ENCODE measurements around the gene UBA7.
"Not testable (repeated sequence)": the region's sequence is repeated elsewhere in the genome, so short reads cannot be mapped to it uniquely, and the experiment has no call there.

The UBA7 gene, protein sequence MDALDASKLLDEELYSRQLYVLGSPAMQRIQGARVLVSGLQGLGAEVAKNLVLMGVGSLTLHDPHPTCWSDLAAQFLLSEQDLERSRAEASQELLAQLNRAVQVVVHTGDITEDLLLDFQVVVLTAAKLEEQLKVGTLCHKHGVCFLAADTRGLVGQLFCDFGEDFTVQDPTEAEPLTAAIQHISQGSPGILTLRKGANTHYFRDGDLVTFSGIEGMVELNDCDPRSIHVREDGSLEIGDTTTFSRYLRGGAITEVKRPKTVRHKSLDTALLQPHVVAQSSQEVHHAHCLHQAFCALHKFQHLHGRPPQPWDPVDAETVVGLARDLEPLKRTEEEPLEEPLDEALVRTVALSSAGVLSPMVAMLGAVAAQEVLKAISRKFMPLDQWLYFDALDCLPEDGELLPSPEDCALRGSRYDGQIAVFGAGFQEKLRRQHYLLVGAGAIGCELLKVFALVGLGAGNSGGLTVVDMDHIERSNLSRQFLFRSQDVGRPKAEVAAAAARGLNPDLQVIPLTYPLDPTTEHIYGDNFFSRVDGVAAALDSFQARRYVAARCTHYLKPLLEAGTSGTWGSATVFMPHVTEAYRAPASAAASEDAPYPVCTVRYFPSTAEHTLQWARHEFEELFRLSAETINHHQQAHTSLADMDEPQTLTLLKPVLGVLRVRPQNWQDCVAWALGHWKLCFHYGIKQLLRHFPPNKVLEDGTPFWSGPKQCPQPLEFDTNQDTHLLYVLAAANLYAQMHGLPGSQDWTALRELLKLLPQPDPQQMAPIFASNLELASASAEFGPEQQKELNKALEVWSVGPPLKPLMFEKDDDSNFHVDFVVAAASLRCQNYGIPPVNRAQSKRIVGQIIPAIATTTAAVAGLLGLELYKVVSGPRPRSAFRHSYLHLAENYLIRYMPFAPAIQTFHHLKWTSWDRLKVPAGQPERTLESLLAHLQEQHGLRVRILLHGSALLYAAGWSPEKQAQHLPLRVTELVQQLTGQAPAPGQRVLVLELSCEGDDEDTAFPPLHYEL

DNA sequence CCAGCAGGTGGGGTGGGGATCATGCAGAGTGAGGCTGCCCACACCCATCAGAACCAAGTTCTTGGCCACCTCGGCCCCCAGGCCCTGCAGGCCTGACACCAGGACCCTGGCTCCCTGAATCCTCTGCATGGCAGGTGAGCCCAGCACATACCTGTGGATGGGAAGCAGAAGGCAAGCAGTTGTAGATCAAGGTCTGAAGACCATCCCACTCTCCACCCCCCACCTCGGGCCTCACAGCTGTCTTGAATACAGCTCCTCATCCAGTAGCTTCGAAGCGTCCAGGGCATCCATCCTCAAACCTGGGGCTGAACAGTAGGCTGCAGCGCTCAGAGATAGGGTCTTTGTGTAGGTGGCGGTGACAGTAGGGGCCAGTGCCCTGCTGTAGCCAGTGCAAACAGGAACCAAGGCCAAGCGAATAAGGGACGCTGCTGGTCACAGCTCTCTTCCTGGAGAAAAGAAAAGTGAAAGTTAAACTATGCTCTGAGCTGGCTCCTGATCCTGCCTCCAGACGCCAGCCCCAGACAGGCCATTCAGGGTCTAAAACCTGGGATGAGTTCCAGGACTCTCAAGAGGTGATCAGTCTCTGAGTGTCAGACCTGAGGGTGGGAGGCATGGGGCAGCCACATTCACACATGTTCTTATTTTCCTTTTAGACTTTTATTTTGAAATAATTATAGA lies at the start of gene UBA7:
Gene UBA7, minus strand, starts transcription at position 457 of the 678 bp plus-strand sequence. Its CDS starts 166 bp downstream, at position 291.
- no peak for DNase-seq

DNA sequence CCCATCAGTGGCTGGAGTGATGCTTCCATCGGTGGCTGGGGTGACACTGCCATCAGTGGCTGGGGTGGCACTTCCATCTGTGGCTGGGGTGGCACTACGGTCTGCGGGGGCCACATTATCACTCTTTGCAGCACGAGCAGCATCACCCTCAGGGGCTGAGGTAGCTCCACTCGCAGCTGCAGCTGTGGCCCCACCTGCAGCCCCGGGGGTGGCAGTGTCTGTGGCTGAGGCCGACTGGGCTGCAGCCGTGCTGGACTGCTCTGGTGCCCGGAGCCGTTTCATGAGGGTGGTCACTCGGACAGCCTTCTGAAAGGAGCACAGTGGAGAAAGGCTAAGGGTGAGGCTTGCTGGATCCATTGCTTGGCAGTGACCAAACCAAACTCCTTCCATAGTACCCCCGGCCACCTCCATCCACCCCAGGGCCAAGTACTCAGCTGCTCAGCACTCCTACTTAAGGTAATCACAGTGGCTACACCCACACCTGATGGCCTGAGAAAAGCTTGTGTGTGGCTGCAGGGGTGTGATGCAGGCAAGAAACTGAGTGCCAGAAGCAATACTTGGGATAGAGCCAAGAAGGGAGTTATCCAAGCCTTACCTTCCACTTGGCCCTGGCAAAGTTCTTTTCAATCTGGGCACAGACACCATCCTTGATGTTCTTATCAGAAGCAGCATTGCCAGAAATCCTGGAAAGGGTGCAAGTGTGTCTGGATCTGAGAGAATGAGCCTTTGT lies 46.0 kb upstream of the UBA7 start:
- DNase-seq: no peak

DNA sequence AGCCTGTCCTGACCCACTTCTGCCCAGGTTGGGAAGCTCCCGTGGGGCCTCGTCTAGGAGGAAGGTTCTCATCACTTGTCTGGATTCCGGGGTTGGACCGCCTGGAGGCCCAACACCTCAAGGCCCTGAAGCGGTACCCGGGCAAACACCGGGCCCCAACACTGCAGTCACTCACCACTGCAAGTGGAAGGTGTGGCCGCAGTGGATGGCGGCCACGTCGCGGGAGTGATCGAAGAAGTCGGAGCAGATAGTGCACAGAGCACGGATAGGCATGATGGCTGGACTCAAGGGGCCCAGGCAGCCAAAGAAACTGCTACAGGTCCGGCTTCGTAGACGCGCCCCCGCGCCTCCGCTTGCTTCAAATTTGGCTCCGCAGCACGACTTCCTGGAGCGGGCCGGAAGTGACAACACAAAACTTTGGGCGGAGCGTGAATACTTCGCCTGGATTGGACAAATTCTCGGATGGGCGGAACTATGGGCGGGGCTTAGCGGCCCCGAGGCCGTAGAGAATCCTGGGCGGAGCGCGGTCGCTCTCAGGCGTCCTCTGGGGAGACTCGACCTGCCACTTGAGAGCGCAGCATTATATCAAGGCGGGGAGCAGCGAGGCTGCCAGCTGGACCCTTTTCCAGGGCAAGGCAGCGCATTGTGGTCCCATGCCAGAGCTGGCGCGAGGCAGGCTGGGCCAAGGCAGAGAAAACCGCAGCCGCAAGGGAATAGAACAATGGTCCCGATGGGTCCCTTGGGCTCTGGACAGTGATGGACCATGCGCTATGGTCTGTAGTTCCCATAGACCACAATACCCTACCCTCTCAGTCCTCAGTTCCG lies 42.6 kb upstream of the UBA7 start, which contains the start of gene TRAIP:
Gene TRAIP, minus strand, starts transcription at position 384 of the 825 bp plus-strand sequence. Its CDS starts 111 bp downstream, at position 273.
- peak; percentile 94 for DNase-seq

DNA sequence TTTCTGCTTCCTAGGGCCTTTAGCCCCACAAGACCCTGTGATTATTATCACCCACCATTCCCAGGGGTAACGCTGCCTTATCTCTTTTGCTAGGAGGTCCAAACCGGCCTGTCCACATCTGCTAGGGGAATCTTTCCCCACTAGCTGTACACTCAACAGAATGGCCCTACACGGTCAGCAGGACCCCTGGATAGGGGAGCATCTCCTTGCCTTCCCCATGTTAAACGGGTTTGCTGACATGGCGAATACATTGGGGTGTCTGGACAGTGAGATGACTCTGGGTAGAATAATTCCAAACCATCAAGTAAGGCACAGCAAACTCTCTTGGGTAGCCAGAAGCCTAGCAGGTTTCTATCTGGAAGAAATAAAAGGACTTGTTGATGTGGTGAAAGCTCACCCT lies 41.9 kb upstream of the UBA7 start:
- DNase-seq: no peak

DNA sequence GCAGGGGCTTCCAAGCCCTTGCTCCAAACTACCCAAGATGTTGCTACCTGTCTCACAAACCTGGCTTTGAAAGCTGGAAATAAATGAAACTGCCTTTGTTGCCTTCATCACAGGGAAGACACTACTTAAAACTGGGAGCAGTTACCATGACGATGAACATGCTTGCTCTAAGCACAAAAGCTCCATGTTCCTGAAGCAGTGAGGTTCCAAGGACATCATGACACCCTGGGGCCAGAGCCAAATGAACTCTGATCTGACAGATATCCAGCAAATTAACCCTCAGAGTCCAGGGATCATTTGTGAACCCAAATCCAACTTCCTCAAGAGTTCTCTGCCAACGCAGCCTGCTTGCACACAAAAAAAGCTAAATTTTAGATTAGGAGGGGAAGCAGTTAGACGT lies 31.9 kb upstream of the UBA7 start:
- DNase-seq: no peak

DNA sequence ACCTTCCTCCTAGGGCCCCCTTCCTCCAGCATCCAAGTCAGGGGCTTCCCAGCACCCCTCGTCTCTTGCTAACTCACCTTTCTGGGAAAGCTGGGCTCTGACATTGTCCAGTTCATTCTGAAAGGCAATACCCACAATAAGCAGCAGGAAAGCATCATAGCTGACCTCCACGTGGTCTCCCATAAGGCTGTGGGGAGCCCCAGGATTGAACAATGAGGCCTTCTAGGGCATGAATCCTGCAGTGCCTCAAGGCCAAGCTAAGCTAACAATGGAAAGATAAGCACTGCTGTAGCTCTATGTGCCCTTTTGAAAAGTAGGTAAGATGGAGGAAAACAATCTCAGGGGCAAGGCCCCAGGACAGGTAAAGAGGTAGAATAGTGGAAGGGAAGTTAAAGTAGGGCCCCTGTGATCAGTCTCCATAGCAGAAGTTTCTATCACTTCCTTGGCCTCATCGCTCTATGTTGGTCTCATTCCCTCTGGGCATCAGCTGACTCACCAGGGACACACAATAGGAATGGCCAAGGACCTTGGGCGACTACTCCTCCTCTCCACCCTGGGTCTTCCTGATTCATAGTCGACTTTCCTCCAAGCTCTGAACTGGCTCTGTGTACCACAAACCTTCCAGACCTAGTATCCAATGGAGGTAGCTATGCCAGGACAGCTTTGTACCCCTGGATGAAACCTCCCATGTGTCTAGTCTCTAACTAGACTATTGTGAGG lies 30.9 kb upstream of the UBA7 start:
- DNase-seq: no peak

DNA sequence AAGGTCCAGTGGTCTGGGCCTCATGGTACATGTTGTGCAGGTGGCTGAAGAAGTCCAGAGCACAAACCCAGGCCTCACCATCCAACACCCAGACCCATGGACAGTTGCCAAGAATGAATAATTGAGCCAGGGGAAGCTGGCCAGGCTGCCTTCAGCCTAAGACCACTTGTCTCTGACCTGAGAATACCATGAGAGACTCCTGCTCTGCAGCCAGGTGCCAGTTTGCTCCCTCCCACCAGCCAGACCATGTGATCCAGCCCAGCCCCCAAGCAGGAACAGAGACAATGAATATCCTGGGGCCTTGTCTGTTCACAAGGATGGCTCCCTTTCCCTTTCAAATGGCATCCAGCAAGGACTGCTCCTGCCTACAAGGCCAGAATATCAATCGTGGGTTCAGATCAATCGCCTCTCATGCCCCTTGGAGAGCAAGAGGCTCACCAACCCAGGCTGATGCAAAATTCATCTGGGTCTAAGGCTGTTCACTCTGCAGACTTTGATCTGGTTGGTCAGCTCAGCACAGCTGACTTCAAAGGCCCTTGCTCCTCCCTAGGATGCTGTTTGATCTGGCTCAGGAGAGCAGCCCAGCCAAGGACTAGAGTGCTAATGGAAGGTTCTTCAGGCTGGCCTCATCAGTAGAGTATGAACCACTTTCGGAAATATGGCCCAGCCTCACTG lies 29.2 kb upstream of the UBA7 start:
- DNase-seq: no peak

DNA sequence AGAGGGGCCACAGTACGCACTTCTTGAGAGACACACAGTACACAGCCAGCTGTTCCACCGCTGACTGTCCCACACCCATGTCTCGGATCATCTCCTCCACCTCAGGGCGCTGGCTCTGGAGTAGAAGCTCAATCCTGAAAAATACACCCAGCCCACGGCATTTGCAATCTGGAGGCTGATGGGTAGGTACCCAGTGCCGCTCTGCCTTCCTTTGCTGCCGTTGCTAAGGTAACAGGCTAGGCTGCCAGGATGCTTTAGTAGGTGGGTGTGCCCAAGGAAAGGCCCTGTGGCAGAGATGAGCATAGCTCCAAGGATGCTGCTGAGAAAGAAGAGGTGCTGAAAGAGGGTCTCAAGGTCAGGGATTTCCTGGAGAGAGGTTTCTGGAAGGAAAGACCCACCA lies 28.1 kb upstream of the UBA7 start:
- DNase-seq: no peak

DNA sequence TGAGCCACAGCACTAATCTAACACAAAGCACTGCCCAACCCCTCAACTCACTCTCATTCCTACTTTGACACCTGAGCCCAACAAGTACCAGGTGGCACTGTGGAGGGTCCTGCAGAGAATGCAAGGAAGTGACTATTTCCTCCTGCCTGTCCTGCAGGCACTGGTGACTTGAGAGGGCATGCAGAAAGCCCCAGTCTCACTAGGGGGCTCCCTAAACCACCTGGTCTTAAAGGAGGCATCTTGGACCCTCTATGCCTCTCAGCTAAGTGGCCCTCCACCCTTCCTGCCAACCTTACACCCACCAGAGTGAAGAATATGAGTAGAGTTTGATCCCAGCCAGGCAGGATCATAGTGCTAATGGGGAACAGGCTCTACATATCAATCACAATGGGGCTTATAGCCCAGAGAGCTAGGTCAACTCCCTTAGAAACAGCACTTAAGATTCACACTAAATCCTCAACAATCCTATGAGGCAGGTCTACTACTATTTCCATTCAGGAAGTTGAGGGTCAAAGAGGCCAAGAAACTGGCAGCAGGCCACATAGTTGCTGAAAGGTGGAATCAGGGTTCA lies 27.5 kb upstream of the UBA7 start:
- no peak for DNase-seq

DNA sequence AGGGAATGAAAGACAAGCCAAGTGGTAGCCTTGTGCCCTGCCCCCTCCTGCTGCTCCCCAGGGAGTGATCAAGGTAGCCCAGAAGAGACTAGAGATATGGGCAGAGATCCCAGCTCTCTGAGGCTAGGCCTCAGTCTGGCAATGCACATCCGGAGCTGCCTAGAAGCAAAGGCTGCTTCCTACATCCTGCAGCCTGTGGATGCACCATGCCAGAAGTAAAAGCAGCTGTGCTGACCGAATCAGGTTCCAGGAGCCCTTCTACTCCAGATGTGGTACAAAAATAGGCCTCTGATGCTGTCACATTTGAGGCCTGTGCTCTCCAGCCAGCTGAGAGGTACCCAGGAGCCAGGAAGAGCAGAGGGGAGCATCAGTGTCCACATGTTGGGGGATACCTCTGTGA lies 26.6 kb upstream of the UBA7 start:
- DNase-seq: no peak

DNA sequence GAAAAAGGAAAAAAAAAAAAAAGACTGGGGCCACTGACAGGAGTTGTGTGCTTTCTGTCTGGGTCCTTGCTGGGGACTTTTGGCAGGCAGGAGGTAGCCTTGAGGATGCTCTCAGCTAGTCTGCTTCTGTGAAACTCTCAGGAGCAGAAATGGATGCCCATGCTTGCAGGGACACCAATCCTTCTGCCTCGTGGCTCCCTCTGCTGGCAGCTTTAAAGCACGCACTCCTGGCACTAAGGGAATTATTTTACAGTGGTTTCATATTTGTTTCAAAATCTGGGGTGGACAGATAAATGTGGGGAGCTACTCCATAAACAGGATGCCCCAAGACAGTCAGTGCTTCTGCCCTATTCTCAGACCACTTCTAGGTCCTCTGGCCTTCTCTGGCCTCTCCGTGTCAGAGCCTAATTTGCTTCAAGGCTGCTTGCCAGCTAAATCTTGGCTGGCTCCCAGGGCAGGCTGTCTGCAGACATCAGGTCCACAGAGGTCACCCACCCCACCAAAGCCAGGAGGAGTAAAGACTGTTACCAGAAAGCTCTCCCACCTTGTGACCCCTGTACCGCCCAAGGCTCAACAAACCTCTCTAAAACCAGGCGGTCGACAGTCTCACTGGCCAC lies 25.5 kb upstream of the UBA7 start:
- DNase-seq: peak; percentile 56

DNA sequence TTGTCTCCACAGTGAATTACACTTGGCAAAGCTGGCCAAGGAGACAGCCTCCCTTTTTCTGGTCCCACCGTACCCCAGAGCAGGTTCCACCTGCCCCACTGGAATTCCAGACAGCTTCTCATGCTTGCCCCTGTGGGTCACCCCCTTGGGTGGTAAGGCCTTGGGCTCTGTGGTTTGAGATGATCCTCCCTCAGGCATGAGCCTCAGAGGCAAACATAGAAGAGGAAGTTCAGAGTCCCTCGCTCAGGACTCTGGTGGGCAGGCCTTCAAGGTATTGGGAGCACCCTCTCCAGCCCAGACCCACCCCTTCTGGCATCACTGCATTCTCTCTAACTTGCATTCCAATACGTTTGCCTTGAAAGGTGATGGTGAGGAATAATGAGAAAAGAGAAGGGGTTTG lies 17.6 kb upstream of the UBA7 start:
- no peak for DNase-seq

DNA sequence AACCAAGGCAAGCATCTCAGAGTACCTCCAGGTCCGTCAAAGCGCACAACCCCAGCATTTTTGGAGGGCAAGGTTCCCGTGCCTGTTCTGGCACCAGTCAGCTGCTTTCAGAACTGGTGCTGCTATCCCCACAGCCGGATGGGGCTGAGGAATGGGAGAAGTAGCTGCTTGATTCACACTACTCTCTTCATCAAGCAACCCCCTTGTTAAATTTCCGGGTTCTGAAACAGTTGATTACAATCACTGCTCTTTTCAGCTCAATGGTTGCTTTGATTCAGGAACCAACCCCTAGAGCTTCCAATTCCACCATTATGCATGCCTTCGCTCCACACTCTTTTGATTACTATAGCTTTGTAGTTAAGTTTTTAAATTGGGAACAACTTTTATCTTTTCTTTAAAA lies 12.3 kb upstream of the UBA7 start:
- DNase-seq: no peak

DNA sequence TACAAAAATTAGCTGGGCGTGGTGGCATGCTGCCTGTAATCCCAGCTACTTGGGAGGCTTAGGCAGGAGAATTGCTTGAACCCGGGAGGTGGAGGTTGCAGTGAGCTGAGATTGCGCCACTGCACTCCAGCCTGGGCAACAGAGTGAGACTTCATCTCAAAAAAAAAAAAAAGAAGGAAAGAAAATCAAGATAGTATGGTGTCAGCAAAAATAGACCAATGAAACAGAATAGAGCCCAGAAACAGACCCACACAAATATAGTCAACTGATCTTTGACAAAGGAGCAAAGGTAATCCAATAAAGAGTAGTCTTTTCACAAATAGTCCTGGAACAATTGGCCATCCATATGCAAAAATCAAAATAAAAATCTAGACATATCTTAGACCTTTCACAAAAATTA lies 9.4 kb upstream of the UBA7 start:
- not testable (repeated sequence) for DNase-seq

DNA sequence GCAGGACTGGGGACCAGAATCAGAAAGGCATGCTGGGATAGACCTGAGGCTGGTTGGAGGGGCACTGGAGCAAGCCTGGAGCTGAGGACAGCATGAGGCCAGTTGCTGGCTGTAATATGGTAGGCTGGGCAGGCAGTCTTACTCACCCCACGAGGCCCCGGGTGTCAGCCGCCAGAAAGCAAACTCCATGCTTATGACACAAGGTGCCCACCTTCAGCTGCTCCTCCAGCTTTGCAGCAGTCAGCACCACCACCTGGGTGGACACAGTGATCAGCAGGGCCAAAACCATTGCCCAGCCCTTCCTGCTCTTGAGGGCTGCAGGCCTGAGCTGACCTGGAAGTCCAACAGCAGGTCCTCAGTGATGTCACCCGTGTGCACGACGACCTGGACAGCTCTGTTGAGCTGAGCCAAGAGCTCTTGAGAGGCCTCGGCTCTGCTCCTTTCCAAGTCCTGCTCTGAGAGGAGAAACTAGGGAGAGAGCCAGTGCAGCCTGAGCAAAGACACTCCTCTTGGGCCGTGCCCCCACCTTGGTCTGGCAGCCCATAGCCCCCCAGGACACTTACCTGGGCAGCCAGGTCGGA lies 747 bp downstream of the UBA7 start:
- DNase-seq: no peak

DNA sequence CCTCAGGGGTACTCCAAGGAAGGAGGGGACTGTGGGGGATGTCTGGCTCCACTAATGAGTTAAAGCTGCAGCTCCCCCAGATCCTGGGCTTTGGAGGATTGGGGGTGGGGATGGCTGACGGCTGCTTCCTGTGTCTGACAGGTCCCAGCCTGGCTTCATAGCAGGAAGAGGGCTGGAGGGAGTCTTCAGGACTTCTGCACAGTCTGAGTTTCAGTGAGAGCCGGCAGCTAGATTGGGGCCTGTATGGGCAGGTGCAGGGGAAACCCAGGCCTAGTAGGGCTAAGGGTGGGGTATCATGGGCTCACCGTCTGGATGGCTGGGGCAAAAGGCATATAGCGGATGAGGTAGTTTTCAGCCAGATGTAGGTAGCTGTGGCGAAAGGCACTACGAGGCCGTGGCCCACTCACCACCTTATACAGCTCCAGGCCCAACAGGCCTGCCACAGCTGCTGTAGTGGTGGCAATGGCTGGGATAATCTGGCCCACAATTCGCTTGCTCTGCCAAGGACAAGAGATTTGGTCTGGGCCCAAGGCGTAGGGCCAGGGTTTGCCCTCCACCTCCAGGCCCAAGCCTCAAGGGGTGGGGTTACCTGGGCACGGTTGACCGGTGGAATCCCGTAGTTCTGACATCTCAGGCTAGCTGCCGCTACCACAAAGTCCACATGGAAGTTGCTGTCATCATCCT lies 6.2 kb downstream of the UBA7 start:
- no peak for DNase-seq

DNA sequence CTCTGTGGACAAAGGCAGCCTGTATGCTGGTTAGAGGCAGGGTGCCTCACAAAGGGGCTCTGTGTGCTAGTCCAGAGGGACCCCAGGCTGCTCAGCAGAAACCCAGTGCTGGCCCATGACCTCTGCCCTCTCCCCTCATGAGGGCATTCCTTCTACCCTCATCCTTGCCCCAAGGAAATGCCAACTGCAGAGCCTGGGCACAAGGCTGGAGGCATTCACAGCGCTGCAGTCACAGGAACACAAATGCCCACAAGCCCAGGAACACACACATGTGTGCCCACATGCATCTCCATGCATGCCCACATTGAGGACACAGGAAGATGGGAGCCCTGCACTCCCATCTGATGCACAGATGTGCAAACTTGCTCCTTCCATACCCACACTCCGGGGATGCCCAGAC lies 6.9 kb downstream of the UBA7 start:
- no peak for DNase-seq

All from NCI-H345 (cell line).